ENCODE results near the gene RXFP4.
"Not testable (repeated sequence)": the region's sequence is repeated elsewhere in the genome, so short reads cannot be mapped to it uniquely, and the experiment has no call there.

Gene RXFP4

GRCh38 chr1:155978325-155978972 is 37.0 kb downstream of the RXFP4 start, which contains the start of gene ARHGEF2:
Gene ARHGEF2, minus strand, starts transcription at chr1:155978547. Its CDS starts 120 bp downstream, at chr1:155978427.
- peak; percentile 78 for DNase-seq (ENCODE audit: low read depth)

- DNase-seq (ENCODE audit: low read depth), result no peak
These were observed 37.6 kb downstream of the RXFP4 start for GRCh38 chr1:155978973-155979429.

GRCh38 chr1:155979597-155980343 is 38.3 kb downstream of the RXFP4 start:
- DNase-seq (ENCODE audit: low read depth), result no peak

- DNase-seq (ENCODE audit: low read depth), result peak; percentile 33
These were observed 40.0 kb downstream of the RXFP4 start for GRCh38 chr1:155981266-155982088.

GRCh38 chr1:155982106-155982505 is 40.7 kb downstream of the RXFP4 start:
- DNase-seq (ENCODE audit: low read depth), result no peak

GRCh38 chr1:155983191-155984024 is 42.0 kb downstream of the RXFP4 start:
- no peak for DNase-seq (ENCODE audit: low read depth)

- DNase-seq (ENCODE audit: low read depth), result no peak
These were observed 42.9 kb downstream of the RXFP4 start for GRCh38 chr1:155984341-155984740.

- not testable (repeated sequence) for DNase-seq (ENCODE audit: low read depth)
These were observed 43.6 kb downstream of the RXFP4 start for GRCh38 chr1:155984903-155985645.

- peak; percentile 70 for DNase-seq (ENCODE audit: low read depth)
These were observed 48.0 kb downstream of the RXFP4 start for GRCh38 chr1:155989242-155990004.

GRCh38 chr1:155990005-155990739 is 48.7 kb downstream of the RXFP4 start:
- no peak for DNase-seq (ENCODE audit: low read depth)

Measured in stimulated activated CD4-positive, alpha-beta T cell treated with anti-CD3 and anti-CD28 coated beads, Interleukin-2, amount 100 ng/mL, for 4 hours (primary cell).